ENCODE data around the gene SLC17A4.

The SLC17A4 gene

DNA sequence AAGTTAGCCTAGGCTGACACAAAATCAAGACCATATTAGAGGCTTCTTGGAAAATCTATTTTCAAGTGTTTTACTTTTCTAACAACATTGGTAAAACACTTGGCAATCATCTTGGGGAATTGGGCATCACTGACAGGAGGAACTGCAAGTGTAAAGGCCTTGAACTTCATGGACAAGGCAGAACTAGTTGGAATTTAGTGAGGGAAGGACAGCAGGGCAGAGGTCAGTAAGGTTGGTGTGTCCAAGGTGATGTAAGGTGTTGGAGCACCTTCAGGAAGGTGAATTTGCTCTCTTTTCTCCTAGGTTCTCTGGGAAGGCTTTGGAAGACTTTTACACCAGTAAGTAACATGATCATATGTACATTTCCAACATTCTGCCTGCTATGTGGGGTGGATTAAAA lies 1.5 kb upstream of the SLC17A4 start:
- DNase-seq: no peak

DNA sequence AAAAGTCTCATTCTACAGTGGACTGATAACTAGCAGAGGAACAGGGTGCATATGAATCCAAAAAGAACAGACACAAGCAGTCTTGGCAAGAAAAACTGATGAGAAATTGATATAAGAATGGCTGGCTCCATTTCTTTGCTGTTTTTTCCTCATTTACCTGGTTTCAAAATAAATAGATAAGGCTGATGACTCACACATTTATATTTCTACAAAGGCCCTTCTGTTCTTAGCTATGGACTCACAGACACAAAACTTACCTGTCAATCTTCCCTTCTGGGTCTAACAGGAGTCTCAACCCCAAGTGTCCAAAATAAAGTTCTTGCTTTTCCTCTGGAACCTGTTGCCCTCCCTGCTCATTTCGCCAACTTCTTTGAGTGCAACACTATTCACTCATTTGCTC lies 941 bp downstream of the SLC17A4 start:
- DNase-seq: no peak

DNA sequence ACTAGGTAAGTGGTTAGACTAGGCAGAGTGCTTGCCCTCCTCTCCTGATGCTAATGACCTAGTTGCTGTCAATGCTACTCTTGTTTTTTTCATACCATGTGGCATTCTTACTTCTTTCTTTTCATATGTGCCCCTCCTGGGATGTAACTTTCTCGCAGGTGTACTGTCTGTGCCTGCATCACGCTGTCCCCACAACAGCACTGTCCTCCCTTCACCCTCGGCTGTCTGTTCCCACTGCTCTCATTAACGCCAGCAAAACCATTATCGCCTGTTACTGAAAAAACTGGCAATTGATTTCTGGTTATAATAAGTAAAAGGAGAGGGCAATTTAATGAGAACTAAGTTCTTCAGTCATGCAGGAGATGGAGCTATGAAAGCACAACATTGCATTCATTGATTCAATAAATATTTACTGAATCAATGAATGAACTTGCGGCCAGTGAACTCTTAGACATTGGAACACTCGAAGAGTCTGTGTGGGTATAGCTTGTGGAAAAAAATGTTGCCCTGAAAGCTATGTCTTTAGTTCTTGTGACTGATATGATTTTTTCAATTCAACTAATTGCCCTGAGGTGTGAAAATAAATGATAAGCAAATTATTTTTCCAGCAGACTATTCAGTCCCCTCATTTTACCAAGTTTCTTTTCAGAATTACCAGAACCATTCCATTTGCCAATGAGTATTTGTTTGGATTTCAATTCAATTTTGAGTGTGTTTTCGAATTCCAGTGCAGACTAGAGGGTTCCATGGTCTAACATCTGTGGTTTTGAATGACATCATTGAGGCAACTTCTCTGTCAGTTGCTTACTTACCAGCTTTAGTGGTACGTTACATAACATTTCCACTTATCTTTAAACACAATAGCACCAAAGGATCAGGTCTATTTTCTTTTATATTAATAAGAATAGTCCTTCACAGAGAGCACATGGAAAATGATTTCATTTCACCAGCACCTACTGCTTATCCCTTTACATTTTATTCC lies 2.1 kb downstream of the SLC17A4 start:
- no peak for DNase-seq

DNA sequence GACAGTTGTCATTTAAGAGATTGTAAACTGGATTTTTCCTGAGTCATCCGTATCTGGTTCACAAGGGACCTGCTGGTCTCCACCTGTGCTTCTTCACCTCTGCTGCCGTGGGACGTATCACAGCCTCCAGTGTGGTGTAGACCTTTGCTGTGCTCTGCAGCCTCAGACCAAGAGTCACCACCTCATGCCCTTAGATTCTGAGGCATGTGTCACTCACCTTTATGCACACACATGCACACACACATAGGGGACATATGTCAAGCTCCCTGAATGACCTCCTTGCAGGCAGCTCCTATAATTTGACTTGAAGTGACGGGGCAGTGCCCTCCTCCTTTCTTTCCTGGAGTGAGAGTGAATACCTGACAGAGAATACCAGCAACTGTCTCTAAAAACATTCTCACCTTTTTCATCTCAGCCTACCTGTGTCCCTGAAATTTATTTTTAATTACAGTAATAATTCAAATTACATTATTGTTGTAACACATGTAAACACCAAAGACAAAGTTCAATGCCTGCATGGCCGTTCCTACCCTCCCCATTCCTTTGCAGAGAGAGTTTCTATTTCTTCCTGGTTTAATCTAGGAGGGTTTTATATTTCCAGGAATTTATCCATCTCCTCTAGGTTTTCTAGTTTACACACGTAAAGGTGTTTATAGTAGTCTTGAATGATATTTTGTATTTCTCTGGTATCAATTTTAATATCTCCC lies 3.5 kb downstream of the SLC17A4 start:
- no peak for DNase-seq

DNA sequence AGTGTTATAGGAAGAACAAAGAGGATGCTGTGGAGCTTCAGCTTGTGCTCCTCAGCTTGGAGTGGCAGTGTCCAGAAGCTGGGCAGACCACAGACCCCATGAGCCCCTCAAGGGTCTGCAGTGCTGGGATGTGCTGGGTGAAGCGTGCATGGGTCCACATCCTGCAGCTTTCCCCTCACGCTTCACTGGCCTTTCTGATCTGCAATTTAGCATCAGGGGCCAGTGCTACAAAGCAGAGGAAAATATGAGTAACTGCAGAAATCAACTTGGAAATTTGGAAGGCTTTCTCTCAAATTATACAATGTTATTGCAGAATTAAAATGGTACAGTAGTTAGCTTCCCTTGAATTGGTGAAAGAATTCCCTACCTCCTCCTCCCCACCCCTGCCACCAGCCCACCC lies 10.1 kb downstream of the SLC17A4 start:
- no peak for DNase-seq

DNA sequence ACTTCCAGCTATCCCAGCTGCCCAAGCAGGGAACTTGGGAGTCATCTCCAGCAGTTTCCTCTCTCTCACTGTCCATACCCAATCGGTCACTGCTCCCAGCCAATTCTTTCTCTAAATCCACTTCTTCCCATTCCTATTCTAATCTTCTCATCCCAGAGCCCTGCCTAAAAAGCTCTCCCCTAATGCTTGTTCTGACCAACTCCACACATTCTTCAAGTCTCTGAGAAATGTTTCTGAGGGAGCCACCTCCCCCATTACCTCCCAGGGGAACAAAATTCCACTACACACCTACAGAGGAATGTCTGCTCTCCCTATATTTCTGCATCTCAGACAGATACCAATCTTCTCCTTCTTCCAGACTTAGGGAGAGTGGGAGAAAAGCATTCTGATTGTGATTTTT lies 14.0 kb downstream of the SLC17A4 start:
- no peak for DNase-seq

DNA sequence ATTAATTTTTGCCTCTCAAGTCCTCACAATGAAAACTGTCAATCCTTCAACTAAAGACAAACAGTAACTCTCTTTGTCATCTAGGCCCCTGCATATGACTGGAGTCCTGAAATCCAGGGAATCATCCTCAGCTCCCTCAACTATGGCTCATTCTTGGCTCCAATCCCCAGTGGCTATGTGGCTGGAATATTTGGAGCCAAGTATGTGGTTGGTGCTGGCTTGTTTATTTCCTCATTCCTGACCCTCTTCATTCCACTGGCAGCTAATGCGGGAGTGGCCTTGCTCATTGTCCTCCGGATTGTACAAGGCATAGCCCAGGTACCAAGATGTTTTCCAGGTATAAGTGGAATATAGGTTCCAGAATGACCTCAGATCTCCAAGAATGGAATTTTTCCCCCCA lies 15.4 kb downstream of the SLC17A4 start:
- no peak for DNase-seq

DNA sequence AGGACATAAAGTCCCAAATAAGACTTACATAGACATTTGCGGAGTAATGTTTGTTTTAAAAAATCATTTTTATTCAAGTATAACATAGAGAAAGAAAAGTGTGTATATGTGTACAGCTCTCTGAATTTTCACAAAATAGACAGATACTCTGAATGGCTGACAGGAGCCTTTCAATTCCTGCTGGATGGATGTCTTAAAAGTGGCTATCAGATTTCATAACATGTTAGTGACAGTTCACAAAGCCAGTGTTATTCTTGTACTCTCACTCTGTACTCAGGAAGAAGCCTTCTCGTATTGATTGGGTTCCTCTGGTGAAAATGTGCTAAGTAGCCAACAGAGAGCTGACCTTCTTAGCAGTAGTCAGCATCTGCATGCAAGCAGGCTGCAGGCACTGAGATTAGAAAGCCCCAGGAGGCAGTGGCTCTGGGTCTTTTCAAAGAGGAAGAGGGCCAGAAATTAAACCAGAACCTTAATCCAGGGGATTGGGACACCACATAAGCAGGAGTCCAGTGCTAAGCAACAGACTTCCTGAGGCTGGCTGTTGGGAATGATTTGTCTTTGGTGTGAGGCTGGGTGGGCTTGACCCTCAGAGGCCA lies 19.7 kb downstream of the SLC17A4 start:
- no peak for DNase-seq

DNA sequence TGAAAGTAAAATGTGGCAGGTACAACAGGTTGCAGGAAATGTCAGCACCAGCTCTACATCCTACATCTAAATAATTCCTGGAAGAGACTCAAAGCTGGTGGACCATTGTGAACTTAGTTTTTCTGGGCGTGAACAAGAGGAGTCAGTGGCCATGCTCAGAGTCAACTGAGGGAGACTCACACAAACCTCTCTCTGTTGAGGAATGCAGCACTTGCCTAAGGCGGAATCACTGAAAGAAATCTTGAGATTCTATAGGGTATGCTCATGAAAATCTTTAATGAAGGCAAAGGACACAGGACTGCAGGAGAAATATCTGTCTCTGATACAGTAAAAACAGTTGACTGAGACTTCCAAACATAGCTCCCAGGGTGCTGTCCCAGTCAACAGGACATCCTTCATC lies 22.5 kb downstream of the SLC17A4 start:
- DNase-seq: no peak

DNA sequence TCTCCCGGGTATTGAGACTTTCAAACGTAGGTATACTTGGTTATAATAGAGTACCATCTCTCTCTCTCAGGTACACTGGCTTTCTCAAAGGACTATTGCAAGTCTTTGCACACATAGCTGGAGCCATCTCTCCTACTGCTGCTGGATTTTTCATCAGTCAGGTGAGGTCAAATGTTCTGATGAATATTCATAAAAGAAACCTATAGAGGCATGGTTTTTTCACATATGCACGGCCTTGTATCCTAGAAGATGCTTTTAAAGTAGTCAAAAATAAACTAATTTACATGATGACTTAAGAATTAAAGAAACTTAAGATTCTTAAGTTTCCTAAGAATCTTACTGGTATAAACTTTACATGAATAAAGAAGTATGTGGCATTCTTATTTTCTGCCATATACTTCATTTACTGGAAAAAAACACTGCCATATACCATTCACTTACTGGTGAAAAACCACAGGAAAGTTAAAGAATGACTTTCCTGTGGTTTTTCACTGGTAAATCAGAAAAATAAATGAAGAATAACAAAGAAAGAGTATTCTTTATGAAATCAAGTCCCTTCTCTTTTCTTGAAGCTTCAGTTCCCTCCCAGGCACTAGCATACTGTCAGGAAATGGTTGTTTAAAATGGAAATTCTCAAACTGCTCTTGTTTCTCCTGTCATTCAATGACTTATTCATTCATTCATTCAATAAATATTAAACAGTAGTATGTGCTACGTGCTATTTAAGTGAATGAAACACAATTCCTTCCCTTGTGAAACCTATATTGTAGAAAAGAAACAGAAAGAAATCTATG lies 23.5 kb downstream of the SLC17A4 start:
- no peak for DNase-seq

DNA sequence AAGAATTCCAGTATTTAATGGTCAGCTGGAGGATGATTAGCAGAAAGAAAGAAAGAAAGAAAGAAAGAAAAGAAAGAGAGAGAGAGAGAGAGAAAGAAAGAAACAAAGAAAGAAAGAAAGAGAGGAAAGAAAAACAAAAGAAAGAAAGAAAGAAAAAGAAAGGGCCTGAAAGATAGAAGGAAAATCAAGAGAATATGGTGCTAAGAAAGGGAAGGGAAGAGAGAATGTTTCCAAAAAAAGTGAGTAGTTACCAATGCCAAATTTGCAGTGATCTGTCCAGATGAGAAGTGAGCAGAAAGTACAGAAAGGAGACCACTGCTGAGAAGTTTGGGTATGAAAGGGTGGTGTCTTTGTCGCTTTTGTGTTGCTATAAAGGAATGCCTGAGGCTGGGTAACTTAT lies 26.6 kb downstream of the SLC17A4 start:
- no peak for DNase-seq

DNA sequence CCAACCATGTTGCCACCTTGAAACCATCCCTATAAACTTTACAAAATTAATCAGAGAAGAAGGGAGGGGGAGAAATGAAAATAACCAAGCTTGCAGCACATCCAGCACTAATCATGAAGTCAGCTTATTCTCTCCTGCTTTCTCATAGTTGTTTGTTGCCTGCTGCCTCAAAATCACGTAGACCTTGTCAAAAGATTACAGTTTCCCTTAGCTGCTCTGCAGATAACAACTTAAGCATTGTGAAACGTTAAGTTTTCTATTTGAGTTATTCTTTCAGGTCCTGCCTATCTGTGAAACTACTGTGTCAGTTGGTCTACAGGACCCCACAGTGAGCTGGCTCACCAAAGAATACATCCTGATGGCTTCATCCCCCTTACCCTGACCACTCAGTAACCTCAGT lies 32.9 kb downstream of the SLC17A4 start:
- DNase-seq: no peak

DNA sequence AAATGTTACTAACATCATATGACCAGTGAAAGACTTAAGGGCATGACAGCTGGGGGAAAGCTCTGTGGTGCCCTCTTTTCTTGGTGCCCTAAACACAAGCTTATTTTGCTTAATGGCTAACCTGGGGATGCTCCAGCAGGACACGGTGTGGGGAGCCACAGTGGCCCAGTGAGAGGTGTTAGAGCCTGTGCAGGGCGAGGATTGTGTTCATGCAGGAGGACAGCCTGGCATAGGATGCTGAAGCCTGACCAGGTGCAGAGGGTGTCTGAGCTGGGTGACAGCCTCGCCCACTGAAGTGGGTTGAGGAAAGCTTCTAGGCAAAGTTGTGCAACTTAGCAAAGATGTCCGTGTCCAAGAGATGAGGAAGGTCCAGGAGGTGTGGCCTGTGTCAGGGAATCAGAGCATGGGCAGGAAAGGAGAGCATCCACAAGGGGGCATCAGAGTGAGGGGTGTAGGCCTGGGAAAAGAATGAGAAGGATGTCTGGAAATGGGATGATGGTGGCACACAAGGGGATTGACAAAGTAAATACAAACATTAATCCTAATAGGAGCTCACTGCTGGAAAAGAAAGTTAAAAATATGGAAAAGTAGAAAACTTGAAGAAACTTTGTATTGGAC lies 33.9 kb downstream of the SLC17A4 start:
- peak; percentile 30 for DNase-seq

DNA sequence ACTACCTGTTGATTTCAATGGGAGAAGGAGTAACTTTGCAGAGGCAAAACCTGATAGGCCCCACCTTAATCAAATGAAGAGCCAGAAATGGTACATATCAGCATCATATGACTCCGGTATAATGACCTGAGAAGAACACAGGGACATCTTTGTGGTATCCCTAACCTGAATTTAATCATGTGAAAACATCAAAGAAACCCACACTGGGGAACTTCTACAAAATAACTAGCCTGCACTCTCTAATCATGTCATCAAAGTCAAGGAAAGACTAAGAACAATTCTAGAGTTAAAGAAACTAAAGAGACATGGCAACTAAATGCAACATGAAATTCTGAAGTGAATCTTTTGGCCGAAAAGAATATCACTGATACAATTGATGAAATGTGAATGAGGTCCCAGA lies 34.9 kb downstream of the SLC17A4 start:
- DNase-seq: no peak

DNA sequence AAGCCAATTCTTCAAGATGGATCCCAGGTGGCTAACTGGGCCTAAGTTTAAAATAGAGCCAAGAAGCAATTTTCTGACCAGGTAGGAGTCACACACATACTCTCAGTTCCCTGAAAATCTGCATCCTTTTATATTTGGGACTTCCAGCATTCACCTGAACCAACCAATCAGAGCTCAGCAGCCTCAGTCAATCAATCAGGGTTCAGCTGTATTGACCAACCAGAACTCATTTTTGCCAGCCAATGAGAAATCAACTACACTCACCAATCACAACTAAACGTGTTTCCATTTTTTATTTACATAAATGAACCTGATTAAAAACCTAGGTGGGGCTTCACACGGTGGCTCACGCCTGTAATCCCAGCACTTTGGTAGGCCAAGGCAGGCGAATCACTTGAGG lies 37.5 kb downstream of the SLC17A4 start:
- no peak for DNase-seq

DNA sequence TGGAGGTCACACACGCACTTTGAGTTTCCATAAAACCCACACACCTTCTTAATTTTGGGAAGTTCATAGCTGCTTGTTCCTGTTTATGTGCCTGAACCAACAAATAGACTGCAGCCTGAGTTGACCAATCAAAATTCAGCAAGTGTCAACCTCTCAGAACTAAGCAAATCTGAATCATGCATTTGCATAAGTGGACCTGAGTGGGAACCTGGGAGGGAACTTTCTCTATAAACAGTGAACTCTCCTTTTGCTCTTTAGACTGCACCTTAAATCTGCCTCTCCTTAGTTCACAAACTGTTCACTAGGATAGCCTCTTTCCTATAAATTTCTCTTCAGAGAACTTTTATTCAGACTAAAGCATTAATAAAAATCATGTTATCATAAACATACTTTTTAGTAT lies 39.4 kb downstream of the SLC17A4 start:
- DNase-seq: no peak

DNA sequence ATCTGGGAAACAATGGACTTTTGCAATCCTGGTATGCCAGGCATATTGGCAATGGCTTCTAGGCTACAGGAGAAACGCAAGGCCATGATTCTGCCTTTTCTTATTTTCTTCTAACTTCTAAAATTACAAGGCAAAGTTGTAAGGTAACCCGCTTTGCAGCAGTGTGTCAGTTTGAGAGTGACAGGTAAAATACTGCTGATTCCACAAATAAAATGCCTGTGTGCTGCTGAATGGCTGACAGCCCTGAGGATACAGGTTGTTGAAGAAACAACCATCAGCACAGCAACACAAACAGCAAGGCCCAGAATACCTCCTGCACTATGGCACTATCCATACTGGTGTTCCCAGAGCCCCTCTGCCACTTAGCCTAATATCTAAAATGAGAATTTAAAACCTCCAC lies 40.2 kb downstream of the SLC17A4 start:
- no peak for DNase-seq

DNA sequence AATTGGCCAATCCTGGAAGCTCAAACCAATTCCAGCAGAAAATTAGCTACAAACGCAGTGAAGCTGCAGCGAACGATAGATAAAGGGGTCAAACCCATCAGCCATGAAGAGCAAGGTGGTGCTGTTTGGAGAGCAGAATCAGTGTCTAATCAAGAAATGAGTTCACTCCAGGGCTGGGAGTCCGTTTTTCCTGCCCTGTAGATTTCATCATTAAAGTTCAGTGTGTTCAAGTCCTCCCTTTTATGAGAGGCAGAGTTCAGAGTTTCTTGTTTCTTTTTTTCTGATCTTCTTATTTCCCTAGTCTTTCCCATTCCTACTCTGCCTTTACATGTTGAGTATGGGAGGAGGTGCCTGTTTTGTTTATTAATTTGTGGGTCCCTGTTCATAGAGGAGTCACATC lies 46.9 kb downstream of the SLC17A4 start:
- no peak for DNase-seq

DNA sequence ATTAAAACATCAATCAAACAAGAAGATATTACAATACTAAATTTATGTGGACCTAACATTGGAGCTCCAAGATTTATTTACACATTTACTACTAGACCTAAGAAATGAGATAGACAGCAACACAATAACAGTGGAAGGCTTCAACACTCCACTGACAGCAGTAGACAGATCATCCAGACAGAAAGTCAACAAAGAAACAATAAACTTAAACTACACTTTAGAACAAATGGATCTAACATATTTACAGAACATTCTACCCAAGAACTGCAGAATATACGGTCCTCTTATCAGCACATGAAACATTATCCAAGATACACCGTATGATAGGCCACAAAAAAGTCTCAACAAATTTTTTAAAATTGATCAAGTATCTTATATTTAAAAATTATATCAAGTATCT lies 50.3 kb downstream of the SLC17A4 start:
- DNase-seq: no peak

DNA sequence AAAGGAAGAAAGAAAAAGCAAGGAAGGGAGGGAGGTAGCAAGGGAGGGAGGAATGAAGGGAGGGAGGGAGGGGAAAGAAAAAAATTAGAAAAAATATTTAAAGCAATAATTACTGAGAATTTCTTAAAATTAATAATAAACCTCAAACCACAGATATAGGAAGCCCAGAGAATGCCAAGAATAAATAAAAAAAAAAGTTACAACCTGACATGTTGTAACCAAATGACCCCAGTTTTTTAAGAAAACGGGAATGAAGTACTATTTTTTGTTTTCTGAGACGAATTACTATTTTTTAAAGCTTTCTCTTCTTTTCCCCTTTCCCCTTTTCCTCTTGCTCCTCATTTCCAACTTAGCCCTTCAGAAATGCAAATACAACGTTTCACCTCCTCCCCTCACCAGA lies 60.7 kb downstream of the SLC17A4 start:
- no peak for DNase-seq

DNA sequence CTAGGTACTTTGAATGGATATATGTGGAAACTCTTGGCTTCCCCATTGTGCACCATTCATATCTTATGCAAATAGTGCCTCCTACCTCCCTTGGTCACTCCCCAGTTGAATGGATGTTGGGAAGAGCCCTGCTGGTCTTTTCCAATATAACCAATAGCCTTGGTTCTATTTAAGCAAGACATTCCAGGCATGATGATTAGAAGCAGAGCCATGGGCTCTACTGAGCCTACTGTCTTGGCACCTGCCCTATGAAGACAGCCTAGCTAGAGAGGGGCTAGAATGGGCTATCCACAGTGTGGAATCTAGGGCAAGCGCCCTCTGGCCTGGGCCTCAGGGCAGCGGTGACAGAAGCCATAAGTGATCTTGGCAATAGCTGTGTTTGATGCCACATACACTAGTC lies 61.7 kb downstream of the SLC17A4 start:
- DNase-seq: no peak

DNA sequence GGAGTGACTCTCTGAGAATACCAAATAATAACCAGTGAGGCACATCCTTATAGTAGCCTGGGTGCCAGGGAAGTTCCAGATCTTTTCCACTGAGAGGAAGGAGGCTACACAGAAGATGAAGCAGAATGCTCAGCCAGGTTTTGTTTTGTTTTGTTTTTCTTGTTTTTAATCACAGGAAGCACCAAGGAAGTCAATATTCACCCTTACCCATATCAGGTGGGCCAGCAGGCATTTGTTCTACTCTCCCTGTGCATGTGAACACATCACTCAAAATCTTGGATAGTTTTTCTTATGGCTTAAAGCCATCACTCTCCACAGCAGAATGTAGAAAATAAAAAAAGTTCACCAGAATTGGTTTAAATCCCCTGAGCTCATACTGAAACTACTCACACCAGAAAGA lies 66.8 kb downstream of the SLC17A4 start:
- DNase-seq: no peak

DNA sequence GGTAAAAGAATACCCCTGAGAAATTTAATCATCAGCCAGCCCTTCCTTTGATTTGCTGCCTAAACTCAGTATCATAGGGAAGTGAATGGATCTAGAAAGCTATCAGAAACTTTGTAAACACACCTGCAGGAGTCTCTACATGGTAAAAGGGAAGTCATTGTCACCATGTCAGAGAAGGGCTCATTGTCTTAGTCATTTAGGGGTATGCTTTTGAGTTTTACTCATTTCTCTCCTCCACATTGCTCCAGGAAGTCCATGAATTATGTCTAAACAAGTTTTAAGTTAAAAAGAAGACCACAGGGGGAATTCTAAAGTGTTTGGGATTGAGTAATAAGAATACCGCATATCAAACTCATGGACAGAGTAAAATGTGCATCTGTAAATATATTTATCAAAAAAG lies 74.8 kb downstream of the SLC17A4 start:
- DNase-seq: no peak

Data from NCI-H1694 (cell line).